Glomerular visceral epithelial cell (primary cell): Measurements from ENCODE around the gene LRRC27.
A peak's percentile ranks its signal among the peaks of the same experiment; 100 is the strongest.

ENCODE experiments used
- DNase-seq: peaks from one replicate; pipeline ENCODE4 v3.0.0-alpha.2; 2016; ENCODE audit errors: extremely low spot score

Gene LRRC27

DNA sequence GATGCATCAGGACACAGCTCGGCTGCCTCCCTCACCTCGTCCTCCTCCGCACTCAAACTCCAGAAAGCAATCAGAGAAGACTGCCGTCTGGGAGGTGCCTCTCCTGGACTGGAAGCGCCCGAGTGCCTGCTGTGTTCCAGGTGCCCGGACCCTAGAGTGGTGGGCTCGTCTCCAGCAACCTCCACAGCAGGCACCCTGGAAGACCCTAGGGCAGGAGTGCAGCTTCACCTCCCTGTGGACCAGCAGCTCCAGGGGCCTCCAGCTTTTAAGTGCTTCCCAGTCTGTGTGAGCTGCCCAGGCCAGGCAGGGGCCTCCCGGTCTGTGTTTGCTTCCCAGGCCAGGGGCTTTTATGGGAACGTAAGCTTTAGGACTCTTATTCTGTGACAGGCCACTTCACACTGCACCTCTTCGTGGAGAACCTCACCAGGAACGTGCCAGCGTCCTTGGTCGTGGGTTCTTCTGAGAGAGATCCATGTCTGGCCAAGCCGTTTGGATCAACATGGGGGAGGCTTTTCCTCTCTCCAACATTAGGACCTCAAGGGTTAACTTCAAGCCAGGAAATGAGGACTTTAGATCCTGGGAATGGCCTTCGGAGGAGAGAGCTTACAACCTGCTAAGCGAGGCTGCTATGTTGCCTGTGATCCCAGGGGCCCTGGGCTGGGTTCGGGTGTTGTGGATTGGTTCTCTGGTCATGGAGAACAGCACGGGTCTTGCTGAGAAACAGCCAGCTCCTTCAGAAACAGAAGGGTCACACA, 59.1 kb downstream of the LRRC27 start:
- DNase-seq, result no peak

DNA sequence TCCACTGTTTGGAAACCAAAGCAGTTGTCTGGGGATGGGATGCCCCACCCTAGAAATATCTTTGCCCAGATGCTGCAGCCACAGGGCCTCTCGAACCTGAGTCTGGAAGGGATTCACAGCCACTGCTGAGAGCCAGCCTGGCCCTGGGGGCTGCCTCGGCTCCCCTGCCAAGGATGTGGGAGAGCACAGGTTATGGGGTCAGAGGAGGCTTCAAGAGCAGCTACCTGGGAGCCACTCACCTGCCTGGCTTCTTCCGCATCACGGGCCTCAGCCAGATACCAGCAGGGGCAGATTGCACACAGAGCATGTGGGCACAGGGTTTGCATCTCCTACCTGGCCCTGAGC, 59.7 kb downstream of the LRRC27 start:
- no peak for DNase-seq

DNA sequence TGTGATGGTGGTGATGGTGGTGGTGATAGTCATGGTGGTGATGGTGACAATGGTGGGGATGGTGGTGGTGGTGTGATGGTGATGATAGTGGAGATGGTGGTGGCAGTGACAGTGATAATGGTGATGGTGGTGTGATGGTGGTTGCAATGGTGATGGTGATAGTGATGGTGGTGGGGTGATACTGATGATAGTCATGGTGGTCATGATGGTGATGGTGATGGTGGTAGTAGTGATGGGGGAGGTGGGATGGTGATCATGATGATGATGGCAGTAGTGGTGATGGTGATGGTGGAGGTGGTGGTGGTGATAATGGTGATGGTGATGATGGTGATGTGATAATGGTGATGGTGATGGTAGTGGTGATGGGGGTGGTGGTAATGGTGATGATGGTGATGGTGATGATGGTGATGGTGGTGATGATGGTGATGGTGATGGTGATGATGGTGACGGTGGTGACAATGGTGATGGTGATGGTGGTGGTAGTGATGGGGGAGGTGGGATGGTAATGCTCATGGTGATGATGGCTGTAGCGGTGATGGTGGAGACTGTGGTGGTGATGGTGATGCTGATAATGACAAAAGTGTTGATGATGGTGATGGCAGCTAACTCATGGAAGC, 60.3 kb downstream of the LRRC27 start:
- DNase-seq, result no peak

DNA sequence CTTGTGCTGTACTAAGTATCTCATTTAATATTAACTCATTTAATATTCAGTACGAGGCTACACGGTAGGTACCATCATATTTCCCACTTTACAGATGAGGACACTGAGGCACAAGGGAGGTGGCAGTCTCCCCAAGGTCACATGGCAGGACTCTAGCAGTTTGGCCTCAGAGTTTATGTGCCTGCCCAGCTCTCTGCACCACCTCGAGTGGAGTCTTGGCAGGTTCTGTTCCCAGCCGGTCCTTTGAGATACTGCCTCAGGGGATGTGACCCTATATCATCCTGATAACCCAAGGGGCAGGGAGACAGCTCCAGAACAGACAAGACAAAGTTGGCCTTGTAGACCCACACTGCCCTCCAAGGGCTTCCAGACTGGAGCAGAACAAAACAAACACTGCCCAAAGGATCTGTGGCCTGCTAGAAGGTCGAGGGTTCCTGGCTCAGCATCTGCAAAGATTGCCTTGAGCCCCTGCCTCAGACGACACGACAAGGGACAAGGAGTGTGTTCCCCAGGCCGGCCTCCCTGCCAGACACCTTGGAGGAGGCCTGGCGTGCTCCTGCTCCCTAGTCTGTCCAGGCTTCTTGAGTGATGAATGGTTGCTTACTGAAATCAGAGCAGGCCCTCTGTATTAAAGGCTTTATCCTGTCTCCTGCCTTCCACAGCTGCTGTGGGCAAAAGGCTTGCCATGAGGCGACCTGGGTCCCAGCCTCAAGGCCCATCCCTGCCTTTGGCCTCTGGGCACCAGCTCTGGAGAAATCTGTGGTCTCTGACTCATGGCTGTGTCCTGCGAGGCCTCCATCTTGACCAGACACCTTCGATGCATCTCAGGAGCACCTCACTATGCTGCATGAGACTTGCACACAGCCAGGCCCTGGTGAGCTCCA, 61.1 kb downstream of the LRRC27 start:
- peak; percentile 70 for DNase-seq

DNA sequence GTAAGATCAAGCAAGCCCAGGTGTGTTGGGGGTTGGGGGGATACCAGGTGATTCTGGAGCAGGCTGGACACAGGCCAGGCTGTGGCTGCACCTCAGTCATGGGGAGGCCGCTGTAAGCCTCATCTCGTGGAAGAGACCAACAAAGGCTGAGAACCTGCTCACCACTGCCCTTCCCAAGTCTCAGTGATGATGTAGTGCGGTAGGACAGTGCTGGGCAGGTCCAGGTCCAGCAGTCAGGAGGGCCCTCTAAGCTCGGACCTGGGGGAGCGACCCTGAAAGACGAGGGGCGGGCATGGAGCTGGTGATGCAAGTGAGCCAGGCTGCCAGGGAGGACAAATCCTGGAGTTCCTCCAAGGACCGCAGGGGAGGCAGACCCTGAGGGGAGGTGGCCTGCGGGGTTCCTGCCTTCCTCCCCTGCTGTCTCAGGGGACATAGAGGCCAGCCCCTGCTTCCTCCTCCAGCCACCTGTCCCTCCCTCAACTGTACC, 61.7 kb downstream of the LRRC27 start:
- no peak for DNase-seq

DNA sequence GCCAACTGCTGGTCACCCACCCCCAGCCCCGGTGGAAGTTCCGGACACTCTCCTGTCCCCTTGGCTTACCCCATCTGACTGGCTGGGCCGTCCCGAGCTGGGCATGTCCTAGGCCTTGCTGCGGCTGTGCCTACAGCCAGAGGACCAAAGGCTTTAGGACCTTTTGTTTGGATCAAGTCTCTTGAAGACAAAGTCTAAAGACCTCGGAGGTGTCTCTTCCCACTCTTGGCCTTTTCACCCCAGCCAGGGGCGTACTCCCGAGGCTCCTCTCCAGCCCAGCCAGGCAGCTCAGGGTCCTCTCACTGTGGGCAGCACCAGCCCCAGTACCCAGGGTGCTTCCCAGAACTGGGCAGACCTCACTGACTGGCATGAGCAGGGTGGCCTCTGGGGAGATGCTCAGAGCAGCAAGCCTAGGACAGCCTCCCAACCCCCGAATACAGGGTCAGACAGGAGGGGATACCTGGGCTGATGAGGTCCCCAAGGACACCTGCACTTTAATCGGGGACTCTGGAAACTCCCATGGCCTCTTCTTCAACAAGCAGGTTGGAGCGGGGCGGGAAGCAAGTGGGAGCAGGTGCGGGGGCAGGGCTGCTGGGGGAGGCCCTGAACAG, 62.3 kb downstream of the LRRC27 start:
- no peak for DNase-seq

DNA sequence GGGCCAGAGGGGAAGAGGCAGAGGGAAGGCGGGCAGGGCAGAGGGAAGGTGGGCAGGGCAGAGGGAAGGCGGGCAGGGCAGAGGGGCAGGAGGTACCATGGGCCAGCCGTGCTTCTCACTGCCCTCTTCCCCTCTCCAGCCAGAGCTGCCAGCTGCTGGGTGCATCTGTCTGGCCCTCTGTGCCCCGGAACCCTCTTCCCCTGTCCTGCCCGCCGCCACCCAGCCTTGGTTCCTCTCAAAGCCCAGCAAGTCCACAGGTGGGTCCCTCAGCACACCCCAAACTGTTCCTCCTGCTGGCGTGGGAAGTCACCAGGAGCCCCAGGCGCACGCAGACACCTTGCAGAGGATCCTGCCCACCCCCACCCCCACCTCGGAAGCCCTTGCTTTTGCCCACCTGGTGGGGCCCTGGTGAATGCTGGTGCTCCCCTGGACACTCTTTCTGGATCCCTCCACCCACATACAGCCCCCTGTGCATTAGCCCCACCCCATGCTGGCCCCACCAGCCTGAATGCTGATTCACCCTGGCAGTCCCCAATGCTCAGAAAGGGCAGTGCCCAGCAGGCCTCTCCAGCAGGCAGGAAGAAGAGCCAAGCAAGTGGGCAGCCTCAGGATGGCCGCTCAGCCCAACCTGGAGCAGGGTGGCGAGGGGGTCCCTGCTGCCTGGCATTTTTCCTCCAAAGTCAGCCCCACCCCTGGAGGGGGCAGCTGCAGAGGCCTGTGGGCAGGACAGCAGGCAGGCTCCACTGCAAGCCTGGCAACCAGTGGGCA, 63.1 kb downstream of the LRRC27 start:
- no peak for DNase-seq

DNA sequence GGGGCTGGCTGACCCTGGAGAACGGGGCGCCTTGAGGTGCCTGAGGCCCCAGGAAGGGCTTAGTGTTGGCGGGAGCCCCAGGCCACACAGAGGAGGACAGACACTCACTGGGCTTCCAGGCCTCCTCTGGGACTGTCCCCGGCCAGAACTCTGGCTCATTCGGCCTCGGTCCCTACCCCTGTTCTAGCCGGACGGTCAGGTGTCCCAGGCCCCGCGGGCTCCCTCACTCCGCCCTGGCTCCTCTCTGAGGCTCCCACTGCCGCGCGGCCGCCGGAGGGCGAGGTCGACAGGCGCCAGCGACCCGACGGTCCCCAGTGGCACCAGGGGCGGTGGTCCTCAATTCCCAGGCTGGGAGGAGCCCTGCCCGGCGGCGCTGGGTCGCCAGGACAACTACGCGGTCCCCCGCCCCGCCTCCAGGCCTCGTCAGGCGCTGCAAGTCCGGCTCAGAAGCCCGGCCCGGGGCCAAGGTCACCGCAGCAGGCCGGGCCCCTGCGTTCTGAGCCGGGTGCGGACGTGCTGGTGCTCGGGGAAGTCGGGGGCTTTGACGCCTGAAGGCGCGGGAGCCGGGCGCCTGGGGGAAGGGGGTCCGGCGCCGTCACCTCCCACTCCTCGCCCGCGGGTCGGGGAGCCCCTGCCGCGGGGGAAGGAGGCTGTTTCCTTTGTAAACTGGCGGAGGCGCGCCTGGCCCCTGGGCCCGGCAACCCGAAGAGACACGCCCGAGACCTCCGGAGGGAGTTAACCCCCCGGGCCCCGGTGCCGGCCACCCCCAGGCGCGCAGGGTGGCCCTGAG, 63.9 kb downstream of the LRRC27 start:
- DNase-seq, result no peak

DNA sequence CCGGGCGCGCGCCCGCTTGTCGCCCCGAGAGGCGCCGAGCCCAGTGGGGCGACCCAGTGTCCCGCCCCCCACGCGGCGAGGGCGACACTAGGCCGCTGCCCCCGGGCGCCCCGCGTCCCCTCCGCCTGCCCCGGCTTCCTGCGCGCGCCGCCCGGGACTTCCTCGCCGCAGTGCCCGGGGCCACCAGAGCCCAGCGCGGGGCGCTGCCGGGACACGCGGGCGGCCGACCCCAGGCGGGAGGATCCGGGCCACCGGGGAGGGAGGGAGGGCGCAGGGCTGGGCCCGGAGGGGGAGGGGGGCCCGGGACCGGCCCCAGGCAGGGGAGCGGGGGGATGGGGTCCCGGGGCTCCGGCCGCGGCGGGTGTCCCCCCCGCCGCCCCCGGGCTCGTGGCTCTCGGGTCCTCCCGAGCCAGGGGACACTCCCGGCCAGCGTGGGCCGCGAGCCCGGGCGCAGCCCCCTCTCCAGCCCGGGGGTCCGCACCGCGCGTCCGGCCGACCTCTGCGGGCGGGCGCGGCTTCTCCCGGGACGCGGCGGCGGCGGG, 64.6 kb downstream of the LRRC27 start:
- peak; percentile 47 for DNase-seq

DNA sequence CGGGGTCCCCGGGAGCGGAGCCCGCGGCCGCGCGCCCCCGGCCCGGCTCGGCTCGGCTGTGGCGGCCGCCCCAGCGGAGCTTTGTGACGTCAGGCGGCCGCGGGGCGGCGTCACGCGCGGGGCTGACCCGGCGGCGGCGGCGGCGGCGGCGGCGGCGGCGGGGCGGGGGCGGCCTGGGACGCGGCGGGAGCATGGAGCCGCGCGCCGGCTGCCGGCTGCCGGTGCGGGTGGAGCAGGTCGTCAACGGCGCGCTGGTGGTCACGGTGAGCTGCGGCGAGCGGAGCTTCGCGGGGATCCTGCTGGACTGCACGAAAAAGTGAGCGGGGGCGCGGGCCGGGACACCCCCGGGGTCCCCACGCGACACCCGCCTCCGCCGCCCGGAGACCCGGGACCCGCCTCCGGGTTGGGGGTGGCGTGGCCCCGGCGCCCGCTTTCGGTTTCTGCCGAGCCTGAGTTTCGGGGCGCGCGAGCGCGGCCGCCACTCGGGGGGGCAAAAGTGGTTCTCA, 65.1 kb downstream of the LRRC27 start, which contains the start of gene PWWP2B:
Gene PWWP2B (plus strand): TSS at position 165 of the 506 bp plus-strand sequence. CDS start 27 bp downstream, at position 192.
- DNase-seq, result peak; percentile 39

DNA sequence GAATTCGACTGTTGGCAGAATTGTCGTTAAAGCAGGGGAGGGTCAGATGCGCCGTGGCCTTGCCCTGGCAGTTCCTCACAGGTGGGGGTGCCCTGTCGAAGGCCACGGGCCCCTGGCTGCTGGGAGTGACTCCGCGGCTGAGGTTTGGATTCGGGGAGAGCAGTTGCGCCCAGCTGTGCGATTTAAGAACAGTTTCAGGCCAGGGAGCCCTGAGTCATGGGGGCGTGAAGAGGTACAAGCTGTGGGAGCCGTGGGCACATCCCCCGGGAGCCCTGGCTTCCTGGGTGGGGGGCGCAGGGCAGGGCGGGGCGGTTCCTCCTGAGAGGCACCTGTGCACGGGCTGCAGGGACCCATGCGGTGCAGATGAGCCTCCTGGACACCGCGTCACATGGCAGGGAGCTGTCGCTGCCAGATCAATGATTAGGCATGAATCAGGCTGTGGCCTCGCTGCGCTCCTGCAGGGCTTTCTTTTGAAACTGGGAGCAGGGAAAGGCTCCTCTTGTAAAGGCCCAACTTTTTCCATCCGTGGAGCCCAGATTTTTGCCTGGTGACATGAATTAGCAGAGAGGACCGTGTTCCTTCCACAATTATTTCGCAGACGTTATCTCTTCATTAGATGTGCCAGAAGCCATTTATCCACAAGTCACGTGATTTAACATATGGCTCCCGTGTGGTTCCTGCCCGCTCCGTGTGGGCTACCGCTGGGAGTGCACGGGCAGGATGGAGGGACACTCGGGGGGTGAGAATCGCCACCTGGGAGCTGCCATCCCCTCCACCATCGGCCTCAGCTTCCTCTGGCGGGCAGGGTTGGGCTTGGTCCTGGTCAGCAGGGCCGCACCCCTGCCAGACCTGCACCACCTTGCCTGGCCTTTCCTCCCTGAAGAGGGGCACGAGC, 65.9 kb downstream of the LRRC27 start:
- DNase-seq, result peak; percentile 30

DNA sequence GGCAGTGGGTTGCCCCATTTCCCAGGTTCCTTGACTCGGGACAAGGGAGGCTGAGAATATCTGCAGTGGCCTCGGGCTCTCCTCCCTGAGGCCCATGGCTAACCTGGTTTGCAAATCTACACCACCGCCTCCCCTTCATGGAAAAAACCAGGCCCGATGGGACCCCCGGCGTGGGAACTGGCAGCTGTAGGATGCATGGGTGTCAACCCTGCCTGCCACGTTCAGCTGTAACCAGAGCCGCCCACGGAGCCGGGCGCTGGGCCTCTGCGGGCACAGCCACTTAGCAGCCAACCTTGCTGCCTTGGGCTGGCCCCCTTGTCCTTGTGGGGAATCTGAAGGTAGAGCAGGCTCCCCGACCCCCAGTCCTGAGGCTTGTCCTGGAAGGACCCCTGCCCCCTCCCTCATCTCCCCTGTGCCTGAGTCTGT, 66.6 kb downstream of the LRRC27 start:
- DNase-seq, result no peak

DNA sequence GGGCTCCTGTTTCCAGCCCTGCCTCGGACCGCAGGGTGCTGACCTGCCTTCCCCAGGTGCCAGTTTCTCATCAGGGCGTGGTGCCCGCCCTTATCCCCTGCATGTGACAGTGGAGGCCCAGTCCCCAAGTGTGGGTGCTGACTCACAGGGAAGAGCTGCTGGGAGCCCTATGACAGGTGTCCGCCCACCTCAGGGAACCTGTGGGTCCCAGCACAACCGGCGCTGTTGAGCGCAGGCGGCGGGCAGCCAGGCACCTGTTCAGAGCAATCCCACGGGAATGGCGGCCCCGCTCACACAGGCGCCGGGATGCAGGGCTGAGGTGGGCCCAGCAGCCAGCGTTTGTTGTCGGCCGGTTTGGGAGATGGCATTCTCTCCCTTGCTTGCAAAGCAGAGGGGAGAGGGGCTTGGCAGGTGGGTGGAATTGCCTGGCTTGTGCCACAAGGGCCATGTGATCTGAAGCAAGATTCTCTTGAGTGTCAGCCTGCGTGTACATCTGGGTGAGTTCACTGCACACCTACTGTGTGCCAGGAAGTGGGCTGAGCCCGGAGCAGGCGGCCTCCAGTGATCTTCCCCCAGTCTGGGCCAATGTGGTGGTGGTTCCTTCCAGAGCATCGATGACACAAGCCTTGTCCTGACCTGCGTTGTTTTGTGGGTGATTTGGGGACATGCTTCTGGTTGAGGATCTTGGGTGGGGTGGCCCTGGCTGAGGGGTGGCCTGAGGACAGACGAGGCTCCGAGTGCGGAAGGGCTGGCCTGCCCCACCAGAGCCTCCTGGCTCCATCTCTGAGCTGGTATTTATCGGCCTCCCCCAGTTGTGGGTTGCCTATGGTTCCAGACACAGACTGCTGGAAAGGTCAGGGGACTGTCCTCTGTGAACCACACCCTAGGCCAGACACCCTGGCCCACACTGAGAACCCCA, 67.4 kb downstream of the LRRC27 start:
- no peak for DNase-seq

DNA sequence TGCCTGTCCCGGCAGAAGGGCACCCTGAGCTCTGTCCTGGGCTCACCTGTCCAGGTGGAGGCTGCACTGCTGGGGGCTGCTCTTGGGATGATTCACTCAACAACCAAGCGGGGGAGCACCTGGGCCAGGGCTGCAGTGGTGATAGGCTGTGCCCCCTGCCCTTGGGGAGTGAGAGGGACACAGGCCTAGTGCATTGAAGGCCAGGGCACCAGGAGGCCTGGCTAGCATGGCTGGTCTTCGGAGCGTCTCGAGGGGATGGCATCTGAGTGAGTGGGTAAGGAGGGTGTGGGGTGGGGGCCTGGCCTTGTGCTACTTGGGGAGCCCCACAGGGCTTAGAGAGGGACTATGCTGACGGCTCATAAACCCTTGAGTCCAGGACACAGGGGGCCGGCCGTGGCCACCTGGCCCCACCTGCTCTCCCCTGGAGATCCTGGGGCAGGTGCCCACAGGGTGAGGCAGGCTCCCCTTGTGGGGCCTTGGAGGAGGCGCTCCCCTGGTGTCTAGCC, 68.1 kb downstream of the LRRC27 start:
- DNase-seq, result no peak

DNA sequence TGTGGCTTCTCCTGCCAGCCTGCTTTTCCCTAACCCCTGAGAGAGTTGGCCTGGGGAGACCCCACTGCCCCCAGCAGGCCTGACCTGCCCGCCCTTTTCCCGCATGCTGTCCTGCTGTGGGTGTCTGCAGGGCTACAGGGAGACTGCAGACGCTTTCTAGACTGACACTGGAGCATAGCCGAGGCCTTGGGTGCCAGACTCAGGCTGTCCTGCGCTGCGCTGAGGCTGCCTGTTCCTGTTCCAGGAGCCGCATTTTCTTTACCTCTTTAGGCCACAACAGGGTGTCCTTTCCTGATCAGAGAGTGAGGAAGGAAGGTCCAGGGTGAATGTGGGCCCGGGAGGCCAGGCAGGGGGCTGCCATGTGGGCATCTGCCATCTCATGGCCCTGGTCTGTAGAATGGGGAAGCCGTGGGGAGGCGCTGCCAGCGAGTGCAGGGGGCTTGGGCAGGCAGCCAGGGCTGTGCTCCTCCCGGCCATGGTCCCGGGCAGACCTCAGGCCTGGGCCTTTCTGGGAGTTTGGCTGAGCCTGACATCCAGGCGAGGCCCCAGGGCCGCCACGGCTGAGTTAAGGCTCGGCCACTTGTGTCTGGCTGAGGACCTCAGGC, 68.7 kb downstream of the LRRC27 start:
- DNase-seq, result no peak

DNA sequence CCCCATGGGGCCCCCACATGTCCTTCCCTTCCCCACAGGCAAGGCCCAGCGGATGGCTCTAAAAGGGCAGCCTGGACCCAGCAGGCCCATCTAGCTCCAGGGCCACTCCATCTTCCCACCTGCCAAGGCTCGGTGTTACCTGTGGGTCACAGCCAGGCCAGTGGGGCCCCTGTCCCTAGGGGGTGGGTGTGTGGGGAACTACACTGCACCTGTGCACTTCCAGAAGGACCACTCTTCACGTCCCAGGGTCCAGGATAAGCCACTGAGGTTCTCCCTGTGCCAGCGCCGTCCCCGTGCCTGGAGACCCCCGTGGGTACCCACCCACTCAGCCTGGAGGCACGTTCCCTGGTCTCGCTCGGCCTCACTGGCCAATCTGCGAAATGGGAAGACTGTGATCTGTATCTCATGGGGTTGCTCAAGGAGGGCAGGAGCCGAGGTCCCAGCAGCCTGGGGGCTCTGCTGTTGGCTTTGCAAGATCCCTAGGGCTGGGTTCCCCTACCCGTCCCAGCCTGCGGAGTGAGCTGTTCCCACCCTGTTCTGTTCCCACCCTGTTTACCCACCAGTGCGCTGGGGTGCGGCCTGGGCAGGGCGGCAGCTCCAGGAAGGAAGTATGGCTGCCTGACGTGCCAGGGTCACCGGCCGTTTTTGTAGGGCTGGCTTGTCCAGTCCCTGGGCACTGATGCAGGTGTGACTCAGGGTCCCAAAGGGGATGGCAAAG, 69.6 kb downstream of the LRRC27 start:
- DNase-seq, result no peak
